Activated B cell treated with CpG ODN at 0.5 μM for 24 hours (primary cell): ENCODE results near the gene RNU6-9. TPM values are rescaled to one million over a fixed set of nuclear protein-coding genes. Genes with fewer than 3 reads are reported as not detected.

Experiments
- ATAC-seq: fragments of 200-7000 bp; cut with Tn5 transposase; one replicate; pipeline ENCODE4 v1.10.0; 2021; ENCODE audit warnings: low read depth, mild to moderate bottlenecking, moderate library complexity
- CTCF ChIA-PET: fragments of 350-600 bp; sonication (Branson Sonifier 250); formaldehyde crosslinking; loops from one replicate; lab custom pipeline; 2021; ENCODE audit warnings: antibody characterized with exemption; lab: Charles Lee
- POLR2A ChIA-PET: fragments of 350-600 bp; sonication (Branson Sonifier 250); formaldehyde crosslinking; loops from one replicate; lab custom pipeline; 2021; ENCODE audit warnings: antibody characterized with exemption; lab: Charles Lee
- DNase-seq: peaks from one replicate; pipeline ENCODE4 v3.0.0; 2022
- H3K27ac Mint-ChIP-seq: one replicate; pipeline ENCODE4 v1.8.0; 2020; ENCODE audit warnings: mixed read lengths
- H3K27me3 Mint-ChIP-seq: one replicate; pipeline ENCODE4 v1.8.0; 2021; ENCODE audit warnings: mixed read lengths
- H3K36me3 Mint-ChIP-seq: one replicate; pipeline ENCODE4 v1.8.0; 2021; ENCODE audit warnings: low read depth, mixed read lengths
- H3K4me1 Mint-ChIP-seq: one replicate; pipeline ENCODE4 v1.8.0; 2021; ENCODE audit warnings: mixed read lengths
- H3K4me3 Mint-ChIP-seq: one replicate; pipeline ENCODE4 v1.8.0; 2020; ENCODE audit warnings: mild to moderate bottlenecking, mixed read lengths
- H3K9me3 Mint-ChIP-seq: one replicate; pipeline ENCODE4 v1.8.0; 2020; ENCODE audit warnings: mixed read lengths
- CTCF ChIP-seq: fragments of 200-600 bp; IDR thresholded peaks from one replicate; pipeline ENCODE4 v1.8.0; 2022; ENCODE audit warnings: antibody characterized with exemption, mild to moderate bottlenecking
- intact Hi-C: fragments of 100-400 bp; cut with micrococcal nuclease; formaldehyde crosslinking; loops from one replicate; pipeline ENCODE4 v1.15.1; 2024
- total RNA-seq: library from RNA; stranded (reverse); gene quantifications from 2 replicates; pipeline ENCODE4 v1.2.3, GENCODE V29; 2022

Gene RNU6-9
- total RNA-seq, 1 donor from 2014 or later = not detected

GRCh38 chr19:926323-926588, 33.0 kb downstream of the RNU6-9 start:
- CTCF ChIA-PET = no interaction called here
- TF ChIP-seq CTCF = no peak
- no peaks in the 10 kb centered on the region for H3K27me3 Mint-ChIP-seq
- H3K36me3 Mint-ChIP-seq = peaks cover 11% of the 10 kb centered on the region
- POLR2A ChIA-PET = interaction anchor here (1.0 to 4.3 kb wide), 4 partner anchors 10 to 58 kb away, joined by 4 to 67 read pairs (median 10); partner anchors contain the start of gene WDR18
- intact Hi-C loops = loop anchor here (1.0 to 10.0 kb wide), 2 partner anchors 21 to 179 kb away; partner anchors contain the start of gene GPX4
- H3K9me3 Mint-ChIP-seq = no peaks in the 10 kb centered on the region
- H3K4me3 Mint-ChIP-seq = peak overlapping the region; percentile 82
- H3K27ac Mint-ChIP-seq = peak overlapping the region; percentile 65
- H3K4me1 Mint-ChIP-seq = peaks cover 18% of the 10 kb centered on the region
- DNase-seq (no peak), ATAC-seq (no peak)

GRCh38 chr19:926589-927350, 33.5 kb downstream of the RNU6-9 start:
- DNase-seq = peak; percentile 64

GRCh38 chr19:927351-927779, 34.1 kb downstream of the RNU6-9 start:
- no peaks in the 10 kb centered on the region for H3K9me3 Mint-ChIP-seq
- ChIA-PET POLR2A (interaction anchor here (0.6 to 1.7 kb wide), 7 partner anchors 9 to 345 kb away, joined by 3 to 11 read pairs (median 5); partner anchors contain the start of genes RNU6-2 and WDR18), CTCF (no interaction called here)
- peaks cover 17% of the 10 kb centered on the region for H3K4me1 Mint-ChIP-seq
- H3K27me3 Mint-ChIP-seq = no peaks in the 10 kb centered on the region
- no peak for TF ChIP-seq CTCF
- H3K4me3 Mint-ChIP-seq = no peak overlapping the region
- intact Hi-C loops = loop anchor here (10.0 kb wide), 1 partner anchor 177 kb away; the partner anchor contains the start of gene GPX4
- DNase-seq (no peak), ATAC-seq (no peak)
- H3K36me3 Mint-ChIP-seq = peaks cover 15% of the 10 kb centered on the region
- H3K27ac Mint-ChIP-seq = no peak overlapping the region

More at GRCh38 chr19:926589-927350, 33.5 kb downstream of the RNU6-9 start:
- intact Hi-C loops = loop anchor here (1.0 to 10.0 kb wide), 2 partner anchors 21 to 178 kb away; partner anchors contain the start of gene GPX4
- Mint-ChIP-seq H3K9me3 (no peaks in the 10 kb centered on the region), H3K27me3 (no peaks in the 10 kb centered on the region), H3K4me3 (peak overlapping the region; percentile 86), H3K27ac (peak overlapping the region; percentile 77), H3K4me1 (peaks cover 15% of the 10 kb centered on the region), H3K36me3 (peaks cover 13% of the 10 kb centered on the region)
- ATAC-seq = peak; percentile 12
- ChIA-PET POLR2A (interaction anchor here (0.6 to 1.7 kb wide), 6 partner anchors 9 to 345 kb away, joined by 3 to 11 read pairs (median 6); partner anchors contain the start of genes RNU6-2 and WDR18), CTCF (no interaction called here)
- no peak for TF ChIP-seq CTCF

GRCh38 chr19:927780-928401, 34.6 kb downstream of the RNU6-9 start:
- intact Hi-C loops = loop anchor here (10.0 kb wide), 1 partner anchor 177 kb away; the partner anchor contains the start of gene GPX4
- Mint-ChIP-seq H3K4me1 (peaks cover 21% of the 10 kb centered on the region), H3K27me3 (no peaks in the 10 kb centered on the region), H3K27ac (no peak overlapping the region), H3K9me3 (no peaks in the 10 kb centered on the region), H3K4me3 (no peak overlapping the region), H3K36me3 (peaks cover 17% of the 10 kb centered on the region)
- no peak for DNase-seq
- POLR2A ChIA-PET = interaction anchor here (0.6 to 1.7 kb wide), 5 partner anchors 10 to 56 kb away, joined by 3 to 11 read pairs (median 4); partner anchors contain the start of gene WDR18
- CTCF ChIA-PET = no interaction called here
- ATAC-seq = no peak
- TF ChIP-seq CTCF = no peak
